PC-9 (cell line): ENCODE measurements around the gene TDP1. TPM values are rescaled to one million over a fixed set of nuclear protein-coding genes. Genes with fewer than 3 reads are reported as not detected.

Experiments used
- BruUV-seq: library from RNA; stranded (reverse); fragments of 400-500 nt; replicated peaks from 2 replicates; lab custom pipeline; 2021; lab: Mats Ljungman, UMichigan
- CTCF ChIA-PET: fragments of 300-600 bp; sonication (Branson Sonifier 250); formaldehyde crosslinking; loops from one replicate; lab custom pipeline; 2022; ENCODE audit warnings: antibody characterized with exemption; lab: Charles Lee
- POLR2A ChIA-PET: fragments of 300-600 bp; sonication (Branson Sonifier 250); formaldehyde crosslinking; loops from one replicate; lab custom pipeline; 2022; ENCODE audit warnings: antibody characterized with exemption; ENCODE audit not compliant: unreplicated experiment; lab: Charles Lee
- DNase-seq, 2 experiments: peaks; one replicate each; pipeline versions ENCODE4 v3.0.0 to v3.0.0-alpha.2; 2015 to 2022; ENCODE audit warnings: mixed read lengths in 1 of 2
- H2AFZ ChIP-seq: fragments of 200-600 bp; sonication (generic); 2 replicates; pipeline ENCODE4 v1.8.1; 2017; ENCODE audit warnings: antibody characterized with exemption
- H3F3A ChIP-seq: fragments of 200-600 bp; sonication (generic); 2 replicates; pipeline ENCODE4 v1.8.1; 2017; ENCODE audit warnings: antibody characterized with exemption, mild to moderate bottlenecking, low read depth; ENCODE audit not compliant: insufficient read depth
- H3K27ac ChIP-seq: fragments of 200-600 bp; sonication (generic); 2 replicates; pipeline ENCODE4 v1.6.1; 2016; ENCODE audit warnings: mixed run types
- H3K27me3 ChIP-seq: fragments of 200-600 bp; sonication (generic); 2 replicates; pipeline ENCODE4 v1.6.1; 2016; ENCODE audit warnings: low read depth, mixed run types; ENCODE audit not compliant: insufficient read depth
- H3K36me3 ChIP-seq: fragments of 200-600 bp; sonication (generic); 2 replicates; pipeline ENCODE4 v1.6.1; 2016; ENCODE audit warnings: low read depth, mixed run types
- H3K4me1 ChIP-seq: fragments of 200-600 bp; sonication (generic); replicated peaks from 2 replicates; pipeline ENCODE4 v1.6.1; 2016; ENCODE audit warnings: mixed run types; ENCODE audit not compliant: insufficient read depth
- H3K4me2 ChIP-seq: fragments of 200-600 bp; sonication (generic); 2 replicates; pipeline ENCODE4 v1.6.1; 2017; ENCODE audit warnings: mixed run types
- H3K4me3 ChIP-seq: fragments of 200-600 bp; sonication (generic); 2 replicates; pipeline ENCODE4 v1.6.1; 2016; ENCODE audit warnings: mixed run types
- H3K79me2 ChIP-seq: fragments of 200-600 bp; sonication (generic); 2 replicates; pipeline ENCODE4 v1.6.1; 2017; ENCODE audit warnings: low read depth, mixed run types
- H3K9me2 ChIP-seq: fragments of 200-600 bp; sonication (generic); 2 replicates; pipeline ENCODE4 v1.8.1; 2017; ENCODE audit warnings: mild to moderate bottlenecking; ENCODE audit not compliant: insufficient read depth
- H3K9me3 ChIP-seq: fragments of 200-600 bp; sonication (generic); 2 replicates; pipeline ENCODE4 v1.8.1; 2016; ENCODE audit warnings: low read depth; ENCODE audit not compliant: insufficient read depth
- H4K20me1 ChIP-seq: fragments of 200-600 bp; sonication (generic); 2 replicates; pipeline ENCODE4 v1.8.1; 2017; ENCODE audit not compliant: insufficient read depth
- CTCF ChIP-seq: fragments of 200-600 bp; sonication (generic); conservative IDR thresholded peaks from 2 replicates; pipeline ENCODE4 v1.6.1; 2017; ENCODE audit warnings: mixed run types, antibody characterized with exemption, mild to moderate bottlenecking, moderate library complexity
- EZH2 ChIP-seq: fragments of 200-600 bp; sonication (generic); IDR thresholded peaks from 2 replicates; pipeline ENCODE4 v1.8.0; 2017; ENCODE audit warnings: antibody characterized with exemption, low read depth
- intact Hi-C: fragments of 100-400 bp; cut with micrococcal nuclease; formaldehyde crosslinking; loops from one replicate; pipeline ENCODE4 v1.10.0; 2022; ENCODE audit not compliant: unreplicated experiment
- total RNA-seq: library from RNA; stranded (reverse); gene quantifications from 2 replicates; pipeline ENCODE4 v1.2.3, GENCODE V29; 2021

TDP1 gene
- total RNA-seq, 1 experiment from 2014 or later, result 12.8 TPM

- no peak for DNase-seq
- H4K20me1 ChIP-seq, result no peaks in the 10 kb centered on the region
- no peak overlapping the region for H2AFZ ChIP-seq
- no peak for TF ChIP-seq EZH2
- no peak for TF ChIP-seq CTCF
- H3F3A ChIP-seq, result peaks cover 5% of the 10 kb centered on the region; the same call in 1 of the 2 replicates
- no peak overlapping the region for H3K27ac ChIP-seq
- H3K4me1 ChIP-seq, result peaks cover 10% of the 10 kb centered on the region; the same call in 1 of the 2 replicates
- H3K4me3 ChIP-seq, result no peak overlapping the region
- ChIA-PET CTCF (no interaction called here), POLR2A (no interaction called here)
- H3K27me3 ChIP-seq, result no peaks in the 10 kb centered on the region
- no peaks in the 10 kb centered on the region for H3K9me3 ChIP-seq
- no peak overlapping the region for H3K4me2 ChIP-seq
- no peaks in the 10 kb centered on the region for H3K36me3 ChIP-seq
- intact Hi-C loops, result no loop called here
- no peaks in the 10 kb centered on the region for H3K9me2 ChIP-seq
- H3K79me2 ChIP-seq, result peaks cover 21% of the 10 kb centered on the region
- no TSS peak for BruUV-seq
Measured at GRCh38 chr14:89960914-89961313, 5.2 kb downstream of the TDP1 start.

- intact Hi-C loops, result no loop called here
- Histone ChIP-seq H3F3A (no peaks in the 10 kb centered on the region), H3K4me3 (no peak overlapping the region), H2AFZ (no peak overlapping the region), H3K27me3 (no peaks in the 10 kb centered on the region), H3K27ac (no peak overlapping the region), H3K4me2 (no peak overlapping the region), H3K79me2 (0 out of 2 replicates have a peak, but pooled peaks cover 2% of the 10 kb centered on the region), H4K20me1 (no peaks in the 10 kb centered on the region), H3K4me1 (no peaks in the 10 kb centered on the region), H3K9me3 (no peaks in the 10 kb centered on the region), H3K36me3 (no peaks in the 10 kb centered on the region), H3K9me2 (no peaks in the 10 kb centered on the region)
- CTCF ChIA-PET, result no interaction called here
- POLR2A ChIA-PET, result no interaction called here
- TF ChIP-seq CTCF (no peak), EZH2 (no peak)
- BruUV-seq, result no TSS peak
- no peak for DNase-seq
Measured at GRCh38 chr14:89963288-89963978, 7.7 kb downstream of the TDP1 start.

- no peaks in the 10 kb centered on the region for H3F3A ChIP-seq
- no peaks in the 10 kb centered on the region for H3K27me3 ChIP-seq
- TF ChIP-seq EZH2 (no peak), CTCF (no peak)
- H3K79me2 ChIP-seq, result no peaks in the 10 kb centered on the region
- no peaks in the 10 kb centered on the region for H3K9me2 ChIP-seq
- H3K4me1 ChIP-seq, result no peaks in the 10 kb centered on the region
- no peak for DNase-seq
- POLR2A ChIA-PET, result interaction anchor here (0.7 kb wide), 1 partner anchor 8 kb away, joined by 3 read pairs; no protein-coding TSS in a partner anchor
- CTCF ChIA-PET, result no interaction called here
- no peaks in the 10 kb centered on the region for H4K20me1 ChIP-seq
- no peak overlapping the region for H3K4me2 ChIP-seq
- no TSS peak for BruUV-seq
- intact Hi-C loops, result no loop called here
- no peak overlapping the region for H2AFZ ChIP-seq
- no peak overlapping the region for H3K27ac ChIP-seq
- H3K36me3 ChIP-seq, result no peaks in the 10 kb centered on the region
- no peaks in the 10 kb centered on the region for H3K9me3 ChIP-seq
- H3K4me3 ChIP-seq, result no peak overlapping the region
Measured at GRCh38 chr14:89965839-89966238, 10.1 kb downstream of the TDP1 start.
